ENCODE data around the gene CHI3L1. TPM values are rescaled to one million over a fixed set of nuclear protein-coding genes. Genes with fewer than 3 reads are reported as not detected.

CHI3L1 gene
- total RNA-seq, 1 donor from 2014 or later = not detected

DNA sequence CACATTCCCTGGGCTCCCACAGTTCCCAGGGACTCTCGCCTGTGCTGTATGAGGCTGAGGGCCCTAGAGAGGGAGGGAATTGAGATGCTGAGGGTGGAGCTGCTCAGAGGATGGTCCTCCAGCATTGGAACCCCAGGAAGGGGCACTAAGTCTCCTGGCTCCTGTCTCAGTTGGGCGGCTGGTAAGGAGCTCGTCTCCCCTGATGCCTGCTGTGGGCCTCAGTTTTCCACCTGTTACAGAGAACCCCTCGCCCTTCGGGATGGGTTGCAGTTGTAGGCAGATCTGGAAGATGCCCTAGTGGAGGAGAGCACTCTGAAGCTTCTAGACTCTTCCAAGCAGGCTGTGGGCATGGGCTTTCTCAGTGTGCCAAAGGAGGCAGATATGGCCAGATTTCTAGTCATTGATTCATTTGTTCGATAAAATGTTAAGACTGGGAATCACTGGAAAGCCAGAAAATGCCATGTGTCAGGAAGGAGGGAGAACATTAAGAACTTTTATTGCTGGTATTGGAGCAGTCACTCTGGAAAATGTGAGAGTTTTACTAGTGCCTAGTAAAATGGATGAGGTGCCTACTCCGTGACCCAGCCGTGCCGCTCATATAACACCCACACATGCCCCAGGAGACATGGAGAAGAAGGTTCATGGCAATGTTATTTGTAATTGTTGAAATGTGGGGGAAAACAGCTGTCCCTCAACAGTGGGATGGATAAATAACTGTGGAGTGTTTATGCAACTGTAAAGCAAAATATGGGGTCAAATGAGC, 10.1 kb downstream of the CHI3L1 start:
- Mint-ChIP-seq H3K4me1 (ENCODE audit: low read depth) (no peaks in the 10 kb centered on the region), H3K27me3 (ENCODE audit: low read depth) (no peaks in the 10 kb centered on the region), H3K36me3 (ENCODE audit: low read depth) (no peaks in the 10 kb centered on the region), H3K4me3 (ENCODE audit: low read depth) (no peak overlapping the region), H3K9me3 (no peaks in the 10 kb centered on the region), H3K27ac (no peak overlapping the region)
- DNase-seq (ENCODE audit: low spot score) = no peak
- intact Hi-C loops (cut with micrococcal nuclease) = no loop called here

GRCh38 chr1:203175827-203176241, 10.7 kb downstream of the CHI3L1 start:
- no peak overlapping the region for H3K4me3 Mint-ChIP-seq (ENCODE audit: low read depth)
- H3K36me3 Mint-ChIP-seq (ENCODE audit: low read depth) = no peaks in the 10 kb centered on the region
- intact Hi-C loops (cut with micrococcal nuclease) = no loop called here
- no peaks in the 10 kb centered on the region for H3K9me3 Mint-ChIP-seq
- H3K27ac Mint-ChIP-seq = no peak overlapping the region
- H3K4me1 Mint-ChIP-seq (ENCODE audit: low read depth) = no peaks in the 10 kb centered on the region
- H3K27me3 Mint-ChIP-seq (ENCODE audit: low read depth) = no peaks in the 10 kb centered on the region
- no peak for DNase-seq (ENCODE audit: low spot score)

DNA sequence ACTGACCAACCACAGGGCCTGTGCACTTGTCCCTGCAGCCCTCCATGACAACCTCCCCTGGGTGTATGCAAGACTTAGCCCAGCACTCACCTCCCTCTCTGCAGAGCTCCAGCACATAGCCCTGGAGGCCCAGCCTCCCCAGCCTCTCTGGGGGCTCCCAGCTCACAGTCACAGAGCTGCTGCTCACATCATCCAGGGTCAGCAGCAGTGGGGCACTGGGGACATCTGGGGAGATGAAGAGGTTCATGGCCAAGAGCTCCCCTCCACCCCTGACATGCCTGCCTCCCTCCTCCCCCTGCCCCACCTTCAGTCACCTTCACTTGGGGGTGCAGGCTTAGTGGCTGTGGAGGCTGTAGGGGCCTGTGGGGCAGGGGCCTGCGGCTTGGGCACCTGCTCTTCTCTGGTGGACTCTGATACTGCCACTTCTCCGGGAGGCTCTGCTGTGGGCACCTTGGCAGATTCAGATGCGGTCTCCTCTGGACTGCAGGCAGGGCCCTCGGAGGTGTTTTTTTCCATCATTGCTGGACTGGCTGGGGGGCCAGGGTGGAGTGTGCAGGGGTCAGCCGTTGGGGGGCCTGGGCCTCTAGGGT, 11.2 kb downstream of the CHI3L1 start, which contains the start of gene MYBPH:
Gene MYBPH, minus strand, starts transcription at position 590 of the 590 bp plus-strand sequence. Its CDS starts 71 bp downstream, at position 519.
- Mint-ChIP-seq H3K27ac (no peak within 1 kb of the TSS), H3K4me1 (ENCODE audit: low read depth) (no peaks in the 10 kb centered on the region), H3K36me3 (ENCODE audit: low read depth) (no peaks in the 10 kb centered on the region), H3K9me3 (no peaks in the 10 kb centered on the region), H3K4me3 (ENCODE audit: low read depth) (no peak within 1 kb of the TSS), H3K27me3 (ENCODE audit: low read depth) (no peaks in the 10 kb centered on the region)
- DNase-seq (ENCODE audit: low spot score) = no peak
- intact Hi-C loops (cut with micrococcal nuclease) = no loop called here

- Mint-ChIP-seq H3K27ac (no peak overlapping the region), H3K9me3 (no peaks in the 10 kb centered on the region), H3K4me1 (ENCODE audit: low read depth) (no peaks in the 10 kb centered on the region), H3K27me3 (ENCODE audit: low read depth) (no peaks in the 10 kb centered on the region), H3K36me3 (ENCODE audit: low read depth) (no peaks in the 10 kb centered on the region), H3K4me3 (ENCODE audit: low read depth) (no peak overlapping the region)
- intact Hi-C loops (cut with micrococcal nuclease) = no loop called here
- DNase-seq (ENCODE audit: low spot score) = no peak
Measured at GRCh38 chr1:203174324-203174985, 12.0 kb downstream of the CHI3L1 start.

GRCh38 chr1:203173566-203173965, 12.9 kb downstream of the CHI3L1 start:
- intact Hi-C loops (cut with micrococcal nuclease) = no loop called here
- no peak overlapping the region for H3K27ac Mint-ChIP-seq
- H3K36me3 Mint-ChIP-seq (ENCODE audit: low read depth) = no peaks in the 10 kb centered on the region
- H3K4me3 Mint-ChIP-seq (ENCODE audit: low read depth) = no peak overlapping the region
- H3K9me3 Mint-ChIP-seq = no peaks in the 10 kb centered on the region
- H3K4me1 Mint-ChIP-seq (ENCODE audit: low read depth) = no peaks in the 10 kb centered on the region
- DNase-seq (ENCODE audit: low spot score) = no peak
- no peaks in the 10 kb centered on the region for H3K27me3 Mint-ChIP-seq (ENCODE audit: low read depth)

DNA sequence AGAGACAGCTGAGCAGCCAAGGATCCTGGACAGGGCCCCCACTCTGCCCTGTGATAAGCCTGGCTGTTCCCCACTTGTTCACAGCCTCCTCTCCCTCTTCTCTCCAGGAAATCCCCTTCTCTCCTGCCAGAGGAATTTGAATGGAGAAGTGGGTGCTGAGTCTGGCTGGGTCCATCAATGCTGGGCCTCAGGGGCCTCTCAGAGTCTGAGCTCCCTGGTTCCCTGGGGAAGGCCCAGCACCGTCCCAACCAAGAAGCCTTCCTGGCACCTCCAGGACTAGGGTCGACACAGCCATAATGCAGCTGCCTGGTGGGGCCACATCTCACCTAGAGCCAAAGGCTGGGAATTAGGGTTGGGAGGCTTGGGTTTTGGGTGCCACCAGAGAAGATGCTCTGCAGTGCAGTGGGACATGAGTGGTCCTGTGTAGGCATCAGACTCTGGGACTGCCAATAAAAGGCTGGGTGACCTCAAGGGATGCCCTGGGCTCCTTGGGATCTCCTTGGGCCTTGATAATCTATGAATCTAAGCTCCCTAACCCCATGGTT, 13.4 kb downstream of the CHI3L1 start:
- H3K27me3 Mint-ChIP-seq (ENCODE audit: low read depth) = no peaks in the 10 kb centered on the region
- no peaks in the 10 kb centered on the region for H3K9me3 Mint-ChIP-seq
- H3K4me3 Mint-ChIP-seq (ENCODE audit: low read depth) = no peak overlapping the region
- intact Hi-C loops (cut with micrococcal nuclease) = no loop called here
- no peaks in the 10 kb centered on the region for H3K4me1 Mint-ChIP-seq (ENCODE audit: low read depth)
- DNase-seq (ENCODE audit: low spot score) = no peak
- no peaks in the 10 kb centered on the region for H3K36me3 Mint-ChIP-seq (ENCODE audit: low read depth)
- H3K27ac Mint-ChIP-seq = no peak overlapping the region

DNA sequence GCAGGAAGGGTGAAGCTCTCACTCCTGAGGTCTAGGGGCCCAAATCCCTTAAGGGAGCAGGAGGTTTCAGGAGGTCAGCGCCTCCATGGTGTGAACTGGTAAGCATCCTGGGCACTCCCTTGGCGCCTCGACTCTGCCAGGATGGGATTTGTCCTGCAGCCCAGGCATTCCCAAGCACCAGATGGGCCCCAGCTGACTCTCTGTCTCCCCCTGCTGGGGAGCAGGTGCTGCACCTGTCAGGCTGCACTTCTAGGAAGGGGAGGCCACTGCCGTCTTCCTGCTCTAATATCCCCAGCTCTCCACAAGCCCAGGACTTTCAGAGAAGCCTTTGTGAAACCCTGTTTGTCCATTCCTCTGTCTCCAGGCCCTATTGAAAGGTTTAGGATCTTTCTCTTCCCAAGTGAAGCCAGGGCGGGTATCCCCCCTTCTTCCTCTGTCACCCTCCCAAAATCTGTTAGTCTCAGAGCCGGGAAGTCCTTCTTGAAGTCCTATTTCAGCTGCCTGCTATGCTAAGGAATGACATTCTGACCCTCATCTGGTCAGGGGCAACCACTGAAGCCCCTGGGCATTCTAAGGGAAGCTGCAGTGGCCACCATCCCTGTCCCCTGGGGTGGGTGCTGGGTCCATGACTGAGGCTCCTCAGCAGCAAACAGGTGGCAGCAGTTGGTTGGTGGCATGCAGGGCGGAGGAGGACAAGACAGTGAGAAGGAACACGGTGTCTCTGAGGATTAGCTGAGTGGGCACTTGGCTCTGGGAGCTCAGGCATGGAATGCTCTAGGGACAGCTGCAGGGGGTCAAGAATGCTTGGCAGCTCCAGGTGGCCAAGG, 14.1 kb downstream of the CHI3L1 start:
- H3K27me3 Mint-ChIP-seq (ENCODE audit: low read depth) = no peaks in the 10 kb centered on the region
- no peak overlapping the region for H3K27ac Mint-ChIP-seq
- no peaks in the 10 kb centered on the region for H3K4me1 Mint-ChIP-seq (ENCODE audit: low read depth)
- DNase-seq (ENCODE audit: low spot score) = peak; percentile 19
- H3K4me3 Mint-ChIP-seq (ENCODE audit: low read depth) = no peak overlapping the region
- intact Hi-C loops (cut with micrococcal nuclease) = loop anchor here (1.0 kb wide), 1 partner anchor 133 kb away; no protein-coding TSS in a partner anchor
- H3K36me3 Mint-ChIP-seq (ENCODE audit: low read depth) = no peaks in the 10 kb centered on the region
- H3K9me3 Mint-ChIP-seq = no peaks in the 10 kb centered on the region

GRCh38 chr1:203171341-203172183, 14.9 kb downstream of the CHI3L1 start:
- intact Hi-C loops (cut with micrococcal nuclease) = loop anchor here (1.0 kb wide), 1 partner anchor 132 kb away; no protein-coding TSS in a partner anchor
- no peaks in the 10 kb centered on the region for H3K36me3 Mint-ChIP-seq (ENCODE audit: low read depth)
- no peaks in the 10 kb centered on the region for H3K27me3 Mint-ChIP-seq (ENCODE audit: low read depth)
- H3K27ac Mint-ChIP-seq = no peak overlapping the region
- no peaks in the 10 kb centered on the region for H3K4me1 Mint-ChIP-seq (ENCODE audit: low read depth)
- no peaks in the 10 kb centered on the region for H3K9me3 Mint-ChIP-seq
- H3K4me3 Mint-ChIP-seq (ENCODE audit: low read depth) = no peak overlapping the region
- no peak for DNase-seq (ENCODE audit: low spot score)

- no peak overlapping the region for H3K27ac Mint-ChIP-seq
- no peak for DNase-seq (ENCODE audit: low spot score)
- no peak overlapping the region for H3K4me3 Mint-ChIP-seq (ENCODE audit: low read depth)
- H3K27me3 Mint-ChIP-seq (ENCODE audit: low read depth) = no peaks in the 10 kb centered on the region
- H3K4me1 Mint-ChIP-seq (ENCODE audit: low read depth) = no peaks in the 10 kb centered on the region
- H3K9me3 Mint-ChIP-seq = no peaks in the 10 kb centered on the region
- no peaks in the 10 kb centered on the region for H3K36me3 Mint-ChIP-seq (ENCODE audit: low read depth)
- intact Hi-C loops (cut with micrococcal nuclease) = no loop called here
Measured at GRCh38 chr1:203170625-203171330, 15.7 kb downstream of the CHI3L1 start.

DNA sequence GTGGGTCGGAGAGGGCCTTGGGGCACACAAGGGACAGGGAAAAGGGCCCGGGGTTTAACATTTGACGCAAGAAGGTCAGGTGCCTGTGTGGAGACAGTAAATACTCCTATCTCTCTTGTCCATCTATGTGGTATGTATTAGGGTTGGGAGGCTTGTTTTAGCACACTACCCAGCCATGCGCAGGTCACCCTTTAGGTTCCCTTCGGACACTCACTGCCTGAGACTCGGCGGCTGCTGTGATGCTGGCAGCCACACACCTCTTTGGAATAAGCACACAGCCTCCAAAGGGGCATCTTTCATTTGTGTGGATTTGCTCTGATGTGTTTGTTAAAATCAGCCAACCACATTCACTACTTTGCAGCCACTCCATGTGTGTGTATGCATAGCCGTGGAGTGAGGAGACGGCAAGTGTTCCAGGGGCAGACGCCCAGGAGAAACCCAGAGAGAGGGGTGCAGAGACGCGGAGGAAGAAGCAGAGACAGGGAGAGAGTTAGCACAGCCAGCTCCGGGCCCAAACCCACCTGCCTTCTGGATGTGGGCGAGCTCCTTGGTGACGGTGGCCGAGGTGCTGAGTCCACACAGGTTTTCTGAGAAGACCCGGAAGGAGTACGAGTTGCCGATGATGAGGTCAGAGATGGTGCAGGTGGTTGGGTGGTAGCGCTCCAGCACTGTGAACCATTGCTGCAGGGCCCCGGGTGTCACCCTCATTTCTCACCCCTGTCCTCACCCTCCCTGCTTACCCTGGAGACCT, 16.6 kb downstream of the CHI3L1 start:
- no peaks in the 10 kb centered on the region for H3K4me1 Mint-ChIP-seq (ENCODE audit: low read depth)
- no peaks in the 10 kb centered on the region for H3K36me3 Mint-ChIP-seq (ENCODE audit: low read depth)
- no peak for DNase-seq (ENCODE audit: low spot score)
- no peak overlapping the region for H3K27ac Mint-ChIP-seq
- H3K9me3 Mint-ChIP-seq = no peaks in the 10 kb centered on the region
- H3K27me3 Mint-ChIP-seq (ENCODE audit: low read depth) = no peaks in the 10 kb centered on the region
- intact Hi-C loops (cut with micrococcal nuclease) = no loop called here
- H3K4me3 Mint-ChIP-seq (ENCODE audit: low read depth) = no peak overlapping the region

GRCh38 chr1:203168991-203169390, 17.5 kb downstream of the CHI3L1 start:
- Mint-ChIP-seq H3K27ac (no peak overlapping the region), H3K36me3 (ENCODE audit: low read depth) (no peaks in the 10 kb centered on the region), H3K27me3 (ENCODE audit: low read depth) (peaks cover 3% of the 10 kb centered on the region), H3K9me3 (no peaks in the 10 kb centered on the region), H3K4me3 (ENCODE audit: low read depth) (no peak overlapping the region), H3K4me1 (ENCODE audit: low read depth) (no peaks in the 10 kb centered on the region)
- intact Hi-C loops (cut with micrococcal nuclease) = no loop called here
- DNase-seq (ENCODE audit: low spot score) = no peak

Data from activated T-helper 2 cell treated with anti-CD3 and anti-CD28 coated beads, Interferon-gamma antibody, Interleukin-2, Interleukin-4, amounts not matched to agents 10 μg/mL and 5 μg/mL and 100 μg/mL, durations not matched to agents 14 hours and 24 hours and 36 hours (primary cell).